Measurements from ENCODE around the gene GRIA1.

GRCh38 chr5:153572411-153573145 lies 82.1 kb downstream of the GRIA1 start:
- TF ChIP-seq CTBP1 (IDR thresholded peaks at IDR 0.05; ENCODE audit: borderline replicate concordance) (no peak), ZNF384 (IDR thresholded peaks at IDR 0.05) (no peak), BHLHE40 (IDR thresholded peaks at IDR 0.05; ENCODE audit: borderline replicate concordance) (no peak), ELF4 (IDR thresholded peaks at IDR 0.05) (no peak)

Data from HEK293T (cell line).